Heart left ventricle (tissue), 16 donors: ENCODE results near the gene TAGLN2. TPM values are rescaled to one million over a fixed set of nuclear protein-coding genes. Genes with fewer than 3 reads are reported as not detected.
A peak's percentile ranks its signal among the peaks of the same experiment; 100 is the strongest.

Source experiments
- ATAC-seq, 4 donors: fragments of 200-7000 bp; cut with Tn5 transposase; one replicate each; pipeline ENCODE4 v1.9.1; 2020 to 2022; ENCODE audit warnings: moderate library complexity in 4 of 4, mild to moderate bottlenecking in 3 of 4, moderate number of reproducible peaks in 1 of 4
- DNase-seq, 5 donors: peaks; one replicate each; pipeline ENCODE4 v3.0.0-alpha.2; 2020
- H3K27ac ChIP-seq, 12 donors: fragments of 200-600 bp; sonication (generic) in 4 of 12; one replicate each; pipeline versions ENCODE4 v1.5.0 to v1.8.0; 2016 to 2022; ENCODE audit warnings: mild to moderate bottlenecking in 2 of 12
- H3K27me3 ChIP-seq, 9 donors: fragments of 200-600 bp; sonication (generic) in 2 of 9; one replicate each; pipeline versions ENCODE4 v1.5.1 to v1.8.0; 2016 to 2022; ENCODE audit warnings: mild to moderate bottlenecking in 3 of 9
- H3K36me3 ChIP-seq, 9 donors: fragments of 200-600 bp; sonication (generic) in 2 of 9; one replicate each; pipeline versions ENCODE4 v1.5.0 to v1.8.0; 2018 to 2022; ENCODE audit warnings: mild to moderate bottlenecking in 2 of 9
- H3K4me1 ChIP-seq, 12 donors: fragments of 200-600 bp; sonication (generic) in 4 of 12; one replicate each; pipeline versions ENCODE4 v1.5.0 to v1.8.0; 2016 to 2022; ENCODE audit warnings: mild to moderate bottlenecking in 3 of 12
- H3K4me3 ChIP-seq, 12 donors: fragments of 200-600 bp; sonication (generic) in 4 of 12; one replicate each; pipeline versions ENCODE4 v1.5.0 to v1.8.0; 2017 to 2022; ENCODE audit warnings: mild to moderate bottlenecking in 9 of 12, moderate library complexity in 4 of 12
- H3K9me3 ChIP-seq, 12 donors: fragments of 200-600 bp; sonication (generic) in 4 of 12; one replicate each; pipeline versions ENCODE4 v1.5.0 to v1.8.0; 2016 to 2022; ENCODE audit warnings: mild to moderate bottlenecking in 1 of 12
- CTCF ChIP-seq, 12 donors: fragments of 200-600 bp; sonication (generic) in 4 of 12; IDR thresholded peaks; one replicate each; pipeline versions ENCODE4 v1.5.0 to v1.8.0; 2018 to 2022; ENCODE audit warnings: antibody characterized with exemption in 12 of 12, mild to moderate bottlenecking in 5 of 12
- POLR2A ChIP-seq, 2 donors: fragments of 450-650 bp; IDR thresholded peaks; one replicate each; pipeline ENCODE4 v1.6.1; 2017; ENCODE audit warnings: antibody characterized with exemption in 2 of 2, mild to moderate bottlenecking in 2 of 2, moderate library complexity in 2 of 2
- WGBS, 4 donors: extraction: QIAGEN DNeasy Blood & Tissue Kit in 2 of 4; methylation state at CpG; one replicate each; pipeline versions ENCODE4 v1.1.5 to v1.1.7; 2013 to 2018; 5-methylcytosine and 5-hydroxymethylcytosine counted together
- intact Hi-C, 10 donors: fragments of 100-400 bp; cut with DNase I; formaldehyde crosslinking; loops; one replicate each; pipeline versions ENCODE4 v1.11.1 to v1.14.2; 2022
- polyA plus RNA-seq, 2 donors: library from polyadenylated mRNA; stranded (reverse); fragments of 200-250 nt; gene quantifications; one replicate each; pipeline ENCODE4 v1.2.3, GENCODE V29; 2013
- total RNA-seq, 9 donors: library from RNA; depleted of rRNA in 2 of 9; stranded (reverse); fragments of >200 nt in 2 of 9; fragmentation: NEBNext Ultra II Directional in 3 of 9; extraction: Animal tissue kit (Norgen Biotek cat#: 25700) in 3 of 9; gene quantifications; one replicate each; pipeline versions ENCODE4 v1.1.0 to v1.2.4, GENCODE V29; 2016 to 2023
- donor health status: ischemic (EF 13 %, LVEDD 7.1; RV severe dilation, severe dysfunction).
- donor health status: healthy with polysubstance abuse.
- donor health status: DM: no; HTN: yes; CAD: no.
- donor health status: DM: no; HTN: no; CAD: no.
- donor health status: ischemic (EF 25% LVEDD 6.9; RV normal size, moderate dysfunction).
- donor health status: ischemic (EF 25% LVEDD 5.7; RV mildly dilated, moderate dysfunction).
- donor health status: healthy.
- donor health status: DM: yes; HTN: yes; CAD: no.
- donor health status: ischemic (EF 35%, LVEDD 5.7; RV mildly dilated, moderate dysfunction).
- donor health status: nonischemic (EF 11% LVEDD 7.7; RV severe dilation, severe dysfunction).
- donor health status: DM: yes; HTN: yes; CAD: no.
- donor health status: PGD.
- donor health status: ischemic (EF 29% LVEDD 5.4; RV normal size, mild dysfunction).
- donor health status: nonischemic (EF 23%, LVEDD 6.1; RV moderate dilation, normal function).

TAGLN2 gene
- total and polyA plus RNA-seq, 11 donors, result 84.3 to 246 (median 131) TPM

- WGBS, 4 donors, result 90 to 95% (median 92%) methylated on average over 4 of the region's 4 CpGs
- DNase-seq, result no peak
- intact Hi-C loops, result loop anchor here in 7 of 10 donors (5.0 to 10.0 kb wide), 3 partner anchors 145 to 153 kb away; partner anchors contain the start of gene FCRL6 (in 2 of the 7)
Measured at GRCh38 chr1:159949981-159950381, 24.7 kb upstream of the TAGLN2 start.

GRCh38 chr1:159949123-159949522, 23.8 kb upstream of the TAGLN2 start:
- Histone ChIP-seq H3K4me1 (peaks cover 0 to 17% (median 10%) of the 10 kb centered on the region in 12 donors), H3K27ac (no peak overlapping the region), H3K36me3 (no peaks in the 10 kb centered on the region), H3K9me3 (no peaks in the 10 kb centered on the region), H3K27me3 (peaks cover 0 to 26% (median 0%) of the 10 kb centered on the region in 9 donors), H3K4me3 (no peak overlapping the region)
- DNase-seq (no peak), ATAC-seq (no peak)
- TF ChIP-seq POLR2A (IDR thresholded peaks at IDR 0.05) (no peak), CTCF (IDR thresholded peaks at IDR 0.05) (no peak)
- intact Hi-C loops, result loop anchor here in 7 of 10 donors (5.0 to 10.0 kb wide), 3 partner anchors 144 to 152 kb away; partner anchors contain the start of gene FCRL6 (in 2 of the 7)
- 69 to 82% (median 74%) methylated on average over 6 of the region's 6 CpGs for WGBS, 4 donors

More at GRCh38 chr1:159949981-159950381, 24.7 kb upstream of the TAGLN2 start:
- Histone ChIP-seq H3K27ac (no peak overlapping the region), H3K4me1 (peaks cover 0 to 17% (median 9%) of the 10 kb centered on the region in 12 donors), H3K9me3 (no peaks in the 10 kb centered on the region), H3K27me3 (peaks cover 0 to 17% (median 0%) of the 10 kb centered on the region in 9 donors), H3K4me3 (no peak overlapping the region), H3K36me3 (no peaks in the 10 kb centered on the region)
- no peak for ATAC-seq
- TF ChIP-seq POLR2A (IDR thresholded peaks at IDR 0.05) (no peak), CTCF (IDR thresholded peaks at IDR 0.05) (no peak)

- peaks cover 0 to 26% (median 0%) of the 10 kb centered on the region in 9 donors for H3K27me3 ChIP-seq
- no peak for TF ChIP-seq POLR2A (IDR thresholded peaks at IDR 0.05)
- no peak for TF ChIP-seq CTCF (IDR thresholded peaks at IDR 0.05)
- no peak for ATAC-seq
- H3K9me3 ChIP-seq, result no peaks in the 10 kb centered on the region
- DNase-seq, result no peak
- H3K27ac ChIP-seq, result no peak overlapping the region
- intact Hi-C loops, result loop anchor here in 8 of 10 donors (2.0 to 10.0 kb wide), 4 partner anchors 143 to 151 kb away; partner anchors contain the start of gene FCRL6 (in 2 of the 8)
- H3K4me3 ChIP-seq, result no peak overlapping the region
- 68 to 77% (median 73%) methylated on average over 1 of the region's 1 CpG for WGBS, 4 donors
- H3K36me3 ChIP-seq, result no peaks in the 10 kb centered on the region
- peaks cover 0 to 16% (median 10%) of the 10 kb centered on the region in 12 donors for H3K4me1 ChIP-seq
Measured at GRCh38 chr1:159947942-159948341, 22.6 kb upstream of the TAGLN2 start.

GRCh38 chr1:159946242-159947187, 21.2 kb upstream of the TAGLN2 start:
- 48 to 54% (median 51%) methylated on average over 9 of the region's 9 CpGs for WGBS, 4 donors
- no peak for DNase-seq
- peaks cover 0 to 16% (median 10%) of the 10 kb centered on the region in 12 donors for H3K4me1 ChIP-seq
- H3K36me3 ChIP-seq, result no peaks in the 10 kb centered on the region
- no peak overlapping the region for H3K27ac ChIP-seq
- H3K4me3 ChIP-seq, result peak overlapping the region in 9 of 12 donors; percentile 15 to 58 (median 46)
- intact Hi-C loops, result loop anchor here in 8 of 10 donors (2.0 to 10.0 kb wide), 4 partner anchors 142 to 149 kb away; partner anchors contain the start of gene FCRL6 (in 2 of the 8)
- H3K9me3 ChIP-seq, result no peaks in the 10 kb centered on the region
- TF ChIP-seq CTCF (IDR thresholded peaks at IDR 0.05), result no peak
- no peak for TF ChIP-seq POLR2A (IDR thresholded peaks at IDR 0.05)
- ATAC-seq, result no peak
- peaks cover 0 to 23% (median 0%) of the 10 kb centered on the region in 9 donors for H3K27me3 ChIP-seq
